ENCODE data around the gene FAM98C. TPM values are rescaled to one million over a fixed set of nuclear protein-coding genes. Genes with fewer than 3 reads are reported as not detected.

Gene FAM98C
- total and polyA plus RNA-seq, 2 of the 13 experiments (the other 11 are each of a cell fraction or from before 2014, with no cell fraction given) = 10.0 to 11.5 TPM

- BruUV-seq (replicated peaks) = no TSS peak
- peaks cover 4 to 42% of the 10 kb centered on the region in 2 experiments; a peak in 4 of 5 replicates for H3K27me3 ChIP-seq (ENCODE audit: control insufficient read depth in 1 of 2, insufficient read depth in 2 of 2, low read length in 2 of 2)
- CTCF ChIA-PET (ENCODE audit: low intra/inter-chr PET ratio, low total read pairs) = no interaction called here
- DNase-seq (ENCODE audit: low spot score) = peak; percentile 56
- in situ Hi-C loops (cut with HindIII; ENCODE audit: extremely low pct_ligation_motif_present, low pct_unique_long_range_greater_than_20kb) (no loop called here), intact Hi-C loops (cut with micrococcal nuclease; ENCODE audit: unreplicated experiment) (no loop called here)
- no peaks in the 10 kb centered on the region for H3K36me3 ChIP-seq (replicated peaks in 1 of 2; ENCODE audit: control insufficient read depth in 1 of 2, insufficient read depth in 2 of 2, low read length in 2 of 2)
- POLR2A ChIA-PET = interaction anchor here (1.4 kb wide), 1 partner anchor 8 kb away, joined by 6 read pairs; the partner anchor contains the start of gene FAM98C
- no peaks in the 10 kb centered on the region for H3K79me2 ChIP-seq (ENCODE audit: insufficient read depth, low read length)
- H4K20me1 ChIP-seq (ENCODE audit: insufficient read depth, low read length) = no peaks in the 10 kb centered on the region
- no peak overlapping the region for H3K9ac ChIP-seq (ENCODE audit: insufficient read depth, low read depth, low read length)
- FAIRE-seq = no peak
- H3K4me3 ChIP-seq (replicated peaks in 1 of 3; ENCODE audit: insufficient read depth in 1 of 3, low read depth in 2 of 3, low read length in 3 of 3) = peak overlapping the region in 1 of 3 experiments; percentile 34; a peak in 1 of 6 replicates
- peak; percentile 52 for ATAC-seq
- no peaks in the 10 kb centered on the region for H3K9me3 ChIP-seq (ENCODE audit: low read length)
- H3K27ac ChIP-seq (ENCODE audit: extremely low read length, insufficient read depth, low read length) = no peak overlapping the region
- peak overlapping the region; percentile 34 for H3K4me2 ChIP-seq (ENCODE audit: low read depth, low read length)
- no peak overlapping the region for H2AFZ ChIP-seq (ENCODE audit: low read length)
- 12% methylated on average over 7 of the region's 30 CpGs for WGBS (ENCODE audit: low lambda C conversion rate)
- H3K4me1 ChIP-seq (ENCODE audit: insufficient read depth, low read length) = peaks cover 33% of the 10 kb centered on the region
- TF ChIP-seq FOXA1 (IDR thresholded peaks at IDR 0.05) (no peak), FOXA1 (CRISPR knock-in tag; IDR thresholded peaks at IDR 0.05) (no peak), TFDP1 (CRISPR knock-in tag; IDR thresholded peaks at IDR 0.05; ENCODE audit: borderline replicate concordance) (peak; percentile 20; the same call in 1 of the 2 replicates), KLF16 (CRISPR knock-in tag; IDR thresholded peaks at IDR 0.05) (0 out of 4 replicates have a peak, but pooled peaks of 1 of the 2 experiments have one; percentile 11), ZNF800 (CRISPR knock-in tag; IDR thresholded peaks at IDR 0.05) (0 out of 2 replicates have a peak, but pooled peaks have one; percentile 25), KLF6 (CRISPR knock-in tag; IDR thresholded peaks at IDR 0.05) (no peak), MXD4 (CRISPR knock-in tag; IDR thresholded peaks at IDR 0.05) (no peak), MAX (IDR thresholded peaks at IDR 0.05) (peak; percentile 23; the same call in 1 of the 2 replicates), SP1 (IDR thresholded peaks at IDR 0.05) (no peak), SP1 (CRISPR knock-in tag; IDR thresholded peaks at IDR 0.05) (peak; percentile 17; the same call in 1 of the 2 replicates), KDM2A (CRISPR knock-in tag; IDR thresholded peaks at IDR 0.05; ENCODE audit: borderline replicate concordance, low read depth) (peak; percentile 43; the same call in 1 of the 2 replicates), ATF2 (CRISPR knock-in tag; IDR thresholded peaks at IDR 0.05) (no peak), ERF (CRISPR knock-in tag; IDR thresholded peaks at IDR 0.05) (no peak), GABPB1 (CRISPR knock-in tag; IDR thresholded peaks at IDR 0.05) (peak; percentile 35; the same call in 1 of the 2 replicates), SAP130 (CRISPR knock-in tag; IDR thresholded peaks at IDR 0.05; ENCODE audit: low read depth) (0 out of 2 replicates have a peak, but pooled peaks have one; percentile 15), ZNF274 (CRISPR knock-in tag; IDR thresholded peaks at IDR 0.05) (no peak), RFXAP (CRISPR knock-in tag; IDR thresholded peaks at IDR 0.05; ENCODE audit: borderline replicate concordance) (no peak)
- TF ChIP-seq, protein P1, sequence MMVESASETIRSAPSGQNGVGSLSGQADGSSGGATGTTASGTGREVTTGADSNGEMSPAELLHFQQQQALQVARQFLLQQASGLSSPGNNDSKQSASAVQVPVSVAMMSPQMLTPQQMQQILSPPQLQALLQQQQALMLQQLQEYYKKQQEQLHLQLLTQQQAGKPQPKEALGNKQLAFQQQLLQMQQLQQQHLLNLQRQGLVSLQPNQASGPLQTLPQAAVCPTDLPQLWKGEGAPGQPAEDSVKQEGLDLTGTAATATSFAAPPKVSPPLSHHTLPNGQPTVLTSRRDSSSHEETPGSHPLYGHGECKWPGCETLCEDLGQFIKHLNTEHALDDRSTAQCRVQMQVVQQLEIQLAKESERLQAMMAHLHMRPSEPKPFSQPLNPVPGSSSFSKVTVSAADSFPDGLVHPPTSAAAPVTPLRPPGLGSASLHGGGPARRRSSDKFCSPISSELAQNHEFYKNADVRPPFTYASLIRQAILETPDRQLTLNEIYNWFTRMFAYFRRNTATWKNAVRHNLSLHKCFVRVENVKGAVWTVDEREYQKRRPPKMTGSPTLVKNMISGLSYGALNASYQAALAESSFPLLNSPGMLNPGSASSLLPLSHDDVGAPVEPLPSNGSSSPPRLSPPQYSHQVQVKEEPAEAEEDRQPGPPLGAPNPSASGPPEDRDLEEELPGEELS (CRISPR knock-in tag; IDR thresholded peaks at IDR 0.05) = no peak
Observed at GRCh38 chr19:38394488-38394887, 8.4 kb upstream of the FAM98C start.
